ENCODE measurements around the gene ALOX12.

ALOX12 gene

GRCh38 chr17:7017827-7018200, 22.0 kb downstream of the ALOX12 start:
- H3K9me3 ChIP-seq (ENCODE audit: low read length), result no peaks in the 10 kb centered on the region
- H3K9ac ChIP-seq (ENCODE audit: low read length), result no peak overlapping the region
- no peak overlapping the region for H3K4me3 ChIP-seq (ENCODE audit: low read depth, low read length, poor library complexity, severe bottlenecking)
- H3K9me2 ChIP-seq (ENCODE audit: low read depth, low read length), result no peaks in the 10 kb centered on the region
- H3F3A ChIP-seq (ENCODE audit: insufficient read depth, low read length), result no peaks in the 10 kb centered on the region
- peaks cover 5% of the 10 kb centered on the region; the same call in 1 of the 2 replicates for H3K36me3 ChIP-seq (ENCODE audit: insufficient read depth, low read length)
- no peak overlapping the region for H3K4me2 ChIP-seq (ENCODE audit: low read length)
- H3K27ac ChIP-seq (ENCODE audit: low read depth, low read length, poor library complexity, severe bottlenecking), result no peak overlapping the region
- H3K4me1 ChIP-seq (ENCODE audit: insufficient read depth, low read length, severe bottlenecking), result peaks cover 26% of the 10 kb centered on the region
- H3K79me2 ChIP-seq (ENCODE audit: insufficient read depth, low read length), result no peaks in the 10 kb centered on the region
- H2AFZ ChIP-seq (ENCODE audit: low read length), result no peak overlapping the region
- H3K27me3 ChIP-seq (ENCODE audit: insufficient read depth, low read length), result no peaks in the 10 kb centered on the region
- H4K20me1 ChIP-seq (ENCODE audit: insufficient read depth, low read length), result no peaks in the 10 kb centered on the region
- TF ChIP-seq CTCF (IDR thresholded peaks at IDR 0.05; ENCODE audit: low read length) (no peak), EZH2 (IDR thresholded peaks at IDR 0.05; ENCODE audit: borderline replicate concordance, low read length) (no peak)

- Histone ChIP-seq H3K36me3 (ENCODE audit: insufficient read depth, low read length) (peaks cover 5% of the 10 kb centered on the region; the same call in 1 of the 2 replicates), H3K4me1 (ENCODE audit: insufficient read depth, low read length, severe bottlenecking) (peaks cover 29% of the 10 kb centered on the region), H3K9me2 (ENCODE audit: low read depth, low read length) (no peaks in the 10 kb centered on the region), H3K27ac (ENCODE audit: low read depth, low read length, poor library complexity, severe bottlenecking) (no peak overlapping the region), H3K9me3 (ENCODE audit: low read length) (no peaks in the 10 kb centered on the region), H3K79me2 (ENCODE audit: insufficient read depth, low read length) (no peaks in the 10 kb centered on the region), H4K20me1 (ENCODE audit: insufficient read depth, low read length) (no peaks in the 10 kb centered on the region), H3K9ac (ENCODE audit: low read length) (no peak overlapping the region), H3K4me2 (ENCODE audit: low read length) (no peak overlapping the region), H3F3A (ENCODE audit: insufficient read depth, low read length) (no peaks in the 10 kb centered on the region), H3K4me3 (ENCODE audit: low read depth, low read length, poor library complexity, severe bottlenecking) (no peak overlapping the region), H3K27me3 (ENCODE audit: insufficient read depth, low read length) (no peaks in the 10 kb centered on the region), H2AFZ (ENCODE audit: low read length) (no peak overlapping the region)
- TF ChIP-seq EZH2 (IDR thresholded peaks at IDR 0.05; ENCODE audit: borderline replicate concordance, low read length), result no peak
- no peak for TF ChIP-seq CTCF (IDR thresholded peaks at IDR 0.05; ENCODE audit: low read length)
Observed at GRCh38 chr17:7018331-7018964, 22.6 kb downstream of the ALOX12 start.

- Histone ChIP-seq H3K9ac (ENCODE audit: low read length) (no peak overlapping the region), H3K4me1 (ENCODE audit: insufficient read depth, low read length, severe bottlenecking) (peaks cover 23% of the 10 kb centered on the region), H3K36me3 (ENCODE audit: insufficient read depth, low read length) (peaks cover 5% of the 10 kb centered on the region; the same call in 1 of the 2 replicates), H3K9me2 (ENCODE audit: low read depth, low read length) (no peaks in the 10 kb centered on the region), H2AFZ (ENCODE audit: low read length) (no peak overlapping the region), H3K4me3 (ENCODE audit: low read depth, low read length, poor library complexity, severe bottlenecking) (no peak overlapping the region), H3F3A (ENCODE audit: insufficient read depth, low read length) (no peaks in the 10 kb centered on the region), H3K79me2 (ENCODE audit: insufficient read depth, low read length) (no peaks in the 10 kb centered on the region), H4K20me1 (ENCODE audit: insufficient read depth, low read length) (no peaks in the 10 kb centered on the region), H3K4me2 (ENCODE audit: low read length) (no peak overlapping the region), H3K27ac (ENCODE audit: low read depth, low read length, poor library complexity, severe bottlenecking) (no peak overlapping the region), H3K27me3 (ENCODE audit: insufficient read depth, low read length) (no peaks in the 10 kb centered on the region), H3K9me3 (ENCODE audit: low read length) (no peaks in the 10 kb centered on the region)
- TF ChIP-seq CTCF (IDR thresholded peaks at IDR 0.05; ENCODE audit: low read length), result no peak
Observed at GRCh38 chr17:7019367-7019766, 23.5 kb downstream of the ALOX12 start.

Measured in OCI-LY1 (cell line).